GM12864 (cell line): ENCODE results near the gene PSMA2.
A peak's percentile ranks its signal among the peaks of the same experiment; 100 is the strongest.

ENCODE experiments used
- DNase-seq: peaks from one replicate; pipeline ENCODE4 v3.0.0-alpha.2; 2011; ENCODE audit warnings: low read depth
- H3K4me3 ChIP-seq: 2 replicates; pipeline ENCODE4 v1.5.1; 2011; ENCODE audit warnings: mild to moderate bottlenecking, low read depth, low read length, control low read depth
- TF ChIP-seq, protein P1 (sequence below): IDR thresholded peaks from 2 replicates; pipeline ENCODE4 v1.5.1; 2011; ENCODE audit warnings: low read depth, mild to moderate bottlenecking, moderate library complexity, low read length, control low read depth, inconsistent platforms; ENCODE audit errors: missing control alignments

The PSMA2 gene

DNA sequence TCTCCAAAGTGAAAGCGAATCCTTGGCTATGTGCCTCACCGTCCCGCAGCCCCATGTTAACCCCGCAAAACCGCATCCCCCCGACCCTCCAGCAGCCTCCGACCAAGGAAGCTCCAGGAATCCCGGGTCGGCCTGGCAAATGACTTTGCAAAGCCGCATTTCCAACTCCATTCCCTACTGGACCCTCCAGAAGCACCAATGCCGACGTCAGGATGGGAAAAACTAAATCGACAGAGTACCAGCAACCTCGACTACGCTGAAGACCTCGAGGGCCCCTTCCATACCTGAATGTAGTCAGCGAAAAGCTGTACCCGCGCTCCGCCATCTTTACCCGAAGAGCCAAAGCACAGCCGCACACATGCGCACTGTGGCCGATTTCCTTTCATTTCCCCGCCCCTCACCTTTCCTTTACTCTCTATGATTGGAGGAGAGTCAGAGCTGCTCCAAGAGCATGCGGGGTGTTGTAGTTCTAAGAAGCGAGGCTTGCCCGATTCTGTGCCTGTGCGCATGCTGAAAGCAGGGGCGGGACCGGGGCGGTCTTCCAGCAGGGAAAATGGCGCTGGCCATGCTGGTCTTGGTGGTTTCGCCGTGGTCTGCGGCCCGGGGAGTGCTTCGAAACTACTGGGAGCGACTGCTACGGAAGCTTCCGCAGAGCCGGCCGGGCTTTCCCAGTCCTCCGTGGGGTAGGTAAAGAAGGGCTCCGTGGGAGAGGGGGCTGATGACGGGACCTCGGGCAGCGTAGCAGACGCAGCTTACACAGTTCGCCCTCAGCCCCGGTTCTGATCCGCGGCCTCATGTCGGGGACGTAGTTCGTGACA is at the start of gene PSMA2, which contains the start of gene MRPL32:
Gene PSMA2 (minus strand): TSS at position 341 of the 818 bp plus-strand sequence. CDS start 16 bp downstream, at position 325.
Gene MRPL32 (plus strand): TSS at position 543 of the 818 bp plus-strand sequence. CDS start 11 bp downstream, at position 554.
- H3K4me3 ChIP-seq: peak within 1 kb of the TSS; percentile 94
- peak; percentile 94 for DNase-seq
- TF ChIP-seq, protein P1, sequence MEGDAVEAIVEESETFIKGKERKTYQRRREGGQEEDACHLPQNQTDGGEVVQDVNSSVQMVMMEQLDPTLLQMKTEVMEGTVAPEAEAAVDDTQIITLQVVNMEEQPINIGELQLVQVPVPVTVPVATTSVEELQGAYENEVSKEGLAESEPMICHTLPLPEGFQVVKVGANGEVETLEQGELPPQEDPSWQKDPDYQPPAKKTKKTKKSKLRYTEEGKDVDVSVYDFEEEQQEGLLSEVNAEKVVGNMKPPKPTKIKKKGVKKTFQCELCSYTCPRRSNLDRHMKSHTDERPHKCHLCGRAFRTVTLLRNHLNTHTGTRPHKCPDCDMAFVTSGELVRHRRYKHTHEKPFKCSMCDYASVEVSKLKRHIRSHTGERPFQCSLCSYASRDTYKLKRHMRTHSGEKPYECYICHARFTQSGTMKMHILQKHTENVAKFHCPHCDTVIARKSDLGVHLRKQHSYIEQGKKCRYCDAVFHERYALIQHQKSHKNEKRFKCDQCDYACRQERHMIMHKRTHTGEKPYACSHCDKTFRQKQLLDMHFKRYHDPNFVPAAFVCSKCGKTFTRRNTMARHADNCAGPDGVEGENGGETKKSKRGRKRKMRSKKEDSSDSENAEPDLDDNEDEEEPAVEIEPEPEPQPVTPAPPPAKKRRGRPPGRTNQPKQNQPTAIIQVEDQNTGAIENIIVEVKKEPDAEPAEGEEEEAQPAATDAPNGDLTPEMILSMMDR: no peak

DNA sequence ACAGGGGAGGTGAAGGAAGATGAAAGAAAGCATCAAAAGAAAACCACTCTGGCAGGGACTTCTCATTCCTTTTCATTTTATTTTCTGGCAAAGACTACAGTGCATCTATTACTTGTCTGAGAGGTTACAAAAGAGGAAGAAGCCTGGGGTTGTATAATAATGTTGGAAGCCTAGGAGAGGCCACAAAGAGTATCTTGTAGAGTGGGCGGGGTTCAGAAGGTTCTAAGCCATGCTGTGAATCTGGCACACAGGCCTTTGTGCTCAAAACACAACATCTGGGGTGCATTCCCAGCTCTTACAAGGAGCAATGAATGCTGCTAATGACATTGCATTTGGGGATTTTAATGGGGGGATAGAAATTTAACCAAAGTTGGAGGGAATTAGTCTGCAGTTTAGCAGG is 49.6 kb upstream of the PSMA2 start:
- H3K4me3 ChIP-seq: no peak overlapping the region
- no peak for DNase-seq
- TF ChIP-seq, protein P1: no peak

DNA sequence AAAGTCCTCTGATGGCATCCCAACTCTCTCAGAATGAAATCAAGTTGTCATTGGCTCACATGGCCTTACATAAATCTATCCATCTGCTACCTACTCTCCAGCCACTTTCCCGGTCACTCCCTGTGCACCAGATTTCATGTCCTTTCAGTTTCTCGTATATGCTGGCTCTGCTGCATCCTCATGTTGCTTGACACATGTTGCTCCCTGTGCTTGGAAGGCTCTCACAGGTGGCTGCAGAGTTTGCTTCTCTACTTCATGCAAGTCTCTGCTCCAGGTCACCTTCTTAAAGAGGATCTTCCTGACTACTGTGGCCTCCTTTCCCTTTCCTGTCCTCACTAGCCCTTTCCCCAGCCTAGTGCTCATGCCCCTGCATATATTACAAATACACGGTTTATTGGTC is 48.5 kb upstream of the PSMA2 start:
- DNase-seq: no peak
- H3K4me3 ChIP-seq: no peak overlapping the region
- TF ChIP-seq, protein P1: no peak

DNA sequence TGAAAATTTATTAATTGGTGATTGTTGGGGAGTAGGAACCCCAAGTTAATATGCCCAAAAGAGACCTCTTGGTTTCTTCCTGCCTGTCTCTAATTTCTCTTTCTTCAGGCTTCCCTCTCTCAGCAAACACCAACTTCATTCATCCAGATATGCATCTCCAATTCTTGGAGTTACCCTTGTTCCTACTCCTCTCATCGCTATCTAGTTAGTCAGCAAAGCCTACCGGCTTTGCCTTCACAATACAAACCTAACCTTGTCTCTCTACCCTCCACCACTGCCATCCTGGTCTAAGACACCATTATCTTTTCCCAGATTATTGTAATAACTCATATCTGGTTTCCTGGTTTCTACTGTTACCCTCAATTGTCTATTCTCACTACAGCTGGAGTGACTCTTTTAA is 48.1 kb upstream of the PSMA2 start:
- no peak for DNase-seq
- TF ChIP-seq, protein P1: no peak
- no peak overlapping the region for H3K4me3 ChIP-seq

DNA sequence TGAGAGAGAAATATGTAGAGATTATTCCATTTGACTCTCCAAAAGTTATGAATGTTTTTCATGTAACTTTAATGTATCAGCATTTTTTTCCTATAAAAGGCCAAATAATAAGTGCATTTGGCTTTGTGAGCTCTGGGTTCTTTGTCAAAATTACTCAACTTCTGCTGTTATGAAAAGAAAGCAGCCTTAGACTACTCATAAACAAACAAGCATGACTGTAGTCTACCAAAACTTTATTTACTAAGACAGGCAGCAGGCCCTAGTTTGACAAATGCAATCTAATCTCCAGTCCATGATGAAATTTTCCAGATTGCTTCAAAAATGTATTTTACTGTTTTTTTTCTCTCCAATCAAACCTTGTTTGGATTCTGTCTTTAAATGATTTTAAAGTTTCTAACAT is 46.5 kb upstream of the PSMA2 start:
- no peak overlapping the region for H3K4me3 ChIP-seq
- TF ChIP-seq, protein P1: no peak
- no peak for DNase-seq

DNA sequence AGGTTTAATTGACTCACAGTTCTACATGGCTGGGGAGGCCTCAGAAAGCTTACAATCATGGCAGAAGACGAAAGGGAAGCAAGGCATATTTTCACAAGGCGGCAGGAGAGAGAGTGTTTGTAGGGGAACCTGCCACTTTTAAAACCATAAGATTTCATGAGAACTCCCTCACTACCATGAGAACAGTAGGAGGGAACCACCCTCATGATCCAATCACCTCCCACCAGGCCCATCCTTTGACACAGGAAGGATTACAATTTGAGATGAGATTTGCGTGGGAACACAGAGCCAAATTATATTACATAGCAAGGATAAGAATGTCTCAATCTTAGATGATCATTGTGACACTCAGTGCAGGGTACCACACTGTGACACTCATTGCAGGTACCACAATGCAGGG is 44.4 kb upstream of the PSMA2 start:
- H3K4me3 ChIP-seq: no peak overlapping the region
- DNase-seq: no peak
- TF ChIP-seq, protein P1: no peak
